ENCODE data around the gene LSP1. TPM values are rescaled to one million over a fixed set of nuclear protein-coding genes. Genes with fewer than 3 reads are reported as not detected.

The LSP1 gene
- total RNA-seq, 1 donor from 2014 or later: 29.5 TPM

DNA sequence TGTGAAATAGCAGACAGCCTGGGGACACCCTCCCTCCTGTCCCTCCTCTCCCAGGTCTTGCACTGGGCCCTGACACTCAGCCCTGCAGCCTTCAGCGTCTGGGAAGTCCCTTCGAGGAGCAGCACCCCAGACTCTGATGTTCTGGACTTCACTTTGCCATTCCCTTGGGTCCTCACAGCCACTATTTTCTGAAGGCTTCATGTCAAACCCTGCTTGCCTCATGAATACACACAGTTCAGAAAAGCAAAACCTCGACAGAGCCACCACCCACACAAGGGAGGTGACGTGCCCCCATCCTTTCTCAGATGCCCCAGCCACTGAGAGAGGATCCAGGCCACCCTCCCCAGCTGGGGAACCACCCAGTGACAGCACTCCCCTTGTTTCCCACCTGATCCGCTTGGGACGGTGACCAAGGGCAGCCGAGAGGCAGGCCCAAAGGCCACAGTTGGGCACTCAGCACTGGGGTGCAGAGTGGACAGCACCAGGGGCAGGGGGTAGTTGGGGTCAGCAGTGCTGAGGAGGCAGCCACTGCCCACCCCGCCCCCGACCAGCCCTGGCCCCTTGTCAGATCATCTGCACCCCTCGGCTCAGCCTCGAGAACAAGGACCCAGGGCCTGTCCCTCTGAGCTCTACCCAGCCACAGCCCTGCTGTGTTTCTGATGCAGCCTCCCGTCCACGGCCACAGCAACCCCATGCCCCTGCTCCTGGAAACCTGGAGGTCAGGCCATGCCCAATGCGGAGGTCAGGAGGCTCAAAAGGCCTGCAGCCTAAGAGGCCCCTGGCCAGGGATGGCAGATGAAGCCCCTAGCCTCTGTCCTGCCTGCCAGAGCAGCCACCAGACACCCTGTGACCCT, 63.5 kb downstream of the LSP1 start:
- H3K27me3 Mint-ChIP-seq (ENCODE audit: unreplicated experiment): peaks cover 9% of the 10 kb centered on the region
- no peaks in the 10 kb centered on the region for H3K36me3 Mint-ChIP-seq (ENCODE audit: unreplicated experiment)
- TF ChIP-seq, protein P1, sequence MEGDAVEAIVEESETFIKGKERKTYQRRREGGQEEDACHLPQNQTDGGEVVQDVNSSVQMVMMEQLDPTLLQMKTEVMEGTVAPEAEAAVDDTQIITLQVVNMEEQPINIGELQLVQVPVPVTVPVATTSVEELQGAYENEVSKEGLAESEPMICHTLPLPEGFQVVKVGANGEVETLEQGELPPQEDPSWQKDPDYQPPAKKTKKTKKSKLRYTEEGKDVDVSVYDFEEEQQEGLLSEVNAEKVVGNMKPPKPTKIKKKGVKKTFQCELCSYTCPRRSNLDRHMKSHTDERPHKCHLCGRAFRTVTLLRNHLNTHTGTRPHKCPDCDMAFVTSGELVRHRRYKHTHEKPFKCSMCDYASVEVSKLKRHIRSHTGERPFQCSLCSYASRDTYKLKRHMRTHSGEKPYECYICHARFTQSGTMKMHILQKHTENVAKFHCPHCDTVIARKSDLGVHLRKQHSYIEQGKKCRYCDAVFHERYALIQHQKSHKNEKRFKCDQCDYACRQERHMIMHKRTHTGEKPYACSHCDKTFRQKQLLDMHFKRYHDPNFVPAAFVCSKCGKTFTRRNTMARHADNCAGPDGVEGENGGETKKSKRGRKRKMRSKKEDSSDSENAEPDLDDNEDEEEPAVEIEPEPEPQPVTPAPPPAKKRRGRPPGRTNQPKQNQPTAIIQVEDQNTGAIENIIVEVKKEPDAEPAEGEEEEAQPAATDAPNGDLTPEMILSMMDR (IDR thresholded peaks at IDR 0.05): no peak
- H3K4me1 Mint-ChIP-seq (ENCODE audit: unreplicated experiment): peaks cover 5% of the 10 kb centered on the region
- no peak overlapping the region for H3K4me3 Mint-ChIP-seq (ENCODE audit: unreplicated experiment)
- no peak overlapping the region for H3K27ac Mint-ChIP-seq (ENCODE audit: unreplicated experiment)
- no peaks in the 10 kb centered on the region for H3K9me3 Mint-ChIP-seq (ENCODE audit: unreplicated experiment)
- DNase-seq (ENCODE audit: extremely low spot score, unreplicated experiment): no peak

DNA sequence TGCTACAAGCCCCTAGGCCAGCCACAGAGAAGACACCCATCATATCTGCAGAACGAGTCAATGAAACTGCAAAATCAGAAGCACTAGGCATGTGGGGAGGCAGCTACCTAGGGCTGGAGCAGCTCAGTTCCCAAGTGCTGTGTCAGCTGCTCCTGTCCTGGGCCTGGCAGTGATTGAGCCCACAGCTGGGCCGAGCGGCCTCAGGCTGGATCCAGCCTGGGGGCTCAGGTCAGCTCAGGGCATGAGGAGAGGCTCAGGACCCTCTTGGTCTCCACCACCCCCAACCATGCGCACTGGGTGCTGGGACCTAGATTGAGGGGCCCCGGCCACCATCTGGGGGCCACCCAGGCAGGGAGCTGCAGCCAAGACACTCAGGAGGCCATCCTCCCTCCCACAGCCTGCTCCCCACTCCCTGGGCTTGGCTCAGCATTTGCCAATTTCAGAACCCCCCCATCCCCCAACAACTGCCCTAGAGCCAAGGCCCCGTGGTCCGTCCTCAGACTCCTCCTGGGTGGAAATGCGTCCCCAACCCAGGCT, 64.2 kb downstream of the LSP1 start:
- no peak overlapping the region for H3K4me3 Mint-ChIP-seq (ENCODE audit: unreplicated experiment)
- TF ChIP-seq, protein P1 (IDR thresholded peaks at IDR 0.05): no peak
- H3K27me3 Mint-ChIP-seq (ENCODE audit: unreplicated experiment): peaks cover 8% of the 10 kb centered on the region
- H3K27ac Mint-ChIP-seq (ENCODE audit: unreplicated experiment): no peak overlapping the region
- H3K9me3 Mint-ChIP-seq (ENCODE audit: unreplicated experiment): no peaks in the 10 kb centered on the region
- H3K36me3 Mint-ChIP-seq (ENCODE audit: unreplicated experiment): no peaks in the 10 kb centered on the region
- no peak for DNase-seq (ENCODE audit: extremely low spot score, unreplicated experiment)
- peaks cover 9% of the 10 kb centered on the region for H3K4me1 Mint-ChIP-seq (ENCODE audit: unreplicated experiment)

DNA sequence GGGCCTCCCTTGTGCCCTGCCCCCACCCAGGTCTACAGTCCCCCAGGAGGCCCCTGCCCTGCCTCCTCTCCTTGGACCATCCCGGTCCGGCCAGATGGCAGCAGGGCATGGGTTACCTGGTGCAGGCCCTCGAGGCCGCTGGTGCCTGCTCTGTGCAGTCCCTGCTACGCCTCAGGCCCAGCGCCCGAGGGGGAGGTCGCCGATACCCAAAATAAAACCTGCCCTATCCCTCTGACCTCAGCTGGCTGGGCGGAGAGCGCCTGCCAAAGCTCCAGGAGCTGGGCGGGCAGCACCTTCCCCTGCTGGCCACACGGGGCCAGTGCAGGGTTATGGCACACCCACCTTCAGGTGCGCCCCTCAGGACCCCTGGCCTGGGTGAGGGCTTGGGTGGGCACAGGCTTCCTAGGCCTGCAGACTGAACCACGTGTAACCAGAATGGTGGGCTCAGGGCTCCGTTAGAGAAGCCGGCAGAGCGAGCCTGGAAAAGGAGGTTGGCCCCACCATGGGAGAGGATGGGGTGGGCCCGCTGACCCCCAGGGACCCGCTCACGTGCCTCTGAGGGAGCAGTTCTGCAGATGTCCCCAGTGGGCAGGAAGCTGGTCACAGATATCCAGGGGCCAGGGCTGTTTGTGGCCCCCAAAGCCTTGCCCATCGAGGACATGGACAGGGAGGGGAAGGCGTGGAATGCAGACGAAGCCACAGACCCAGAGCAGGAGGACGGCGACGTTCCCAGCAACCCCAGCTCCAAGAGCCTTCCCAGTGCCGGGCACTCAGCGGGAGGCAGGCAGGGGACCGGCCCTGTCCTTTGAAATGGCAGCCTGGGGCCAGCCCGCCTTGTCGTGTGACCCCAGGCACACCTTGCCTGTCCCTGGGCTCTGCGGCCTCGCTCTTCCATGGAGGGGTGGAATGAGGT, 64.9 kb downstream of the LSP1 start:
- TF ChIP-seq, protein P1 (IDR thresholded peaks at IDR 0.05): peak; percentile 43
- Mint-ChIP-seq H3K36me3 (ENCODE audit: unreplicated experiment) (no peaks in the 10 kb centered on the region), H3K4me3 (ENCODE audit: unreplicated experiment) (no peak overlapping the region), H3K4me1 (ENCODE audit: unreplicated experiment) (peaks cover 10% of the 10 kb centered on the region), H3K27me3 (ENCODE audit: unreplicated experiment) (peaks cover 6% of the 10 kb centered on the region), H3K27ac (ENCODE audit: unreplicated experiment) (no peak overlapping the region), H3K9me3 (ENCODE audit: unreplicated experiment) (no peaks in the 10 kb centered on the region)
- no peak for DNase-seq (ENCODE audit: extremely low spot score, unreplicated experiment)

DNA sequence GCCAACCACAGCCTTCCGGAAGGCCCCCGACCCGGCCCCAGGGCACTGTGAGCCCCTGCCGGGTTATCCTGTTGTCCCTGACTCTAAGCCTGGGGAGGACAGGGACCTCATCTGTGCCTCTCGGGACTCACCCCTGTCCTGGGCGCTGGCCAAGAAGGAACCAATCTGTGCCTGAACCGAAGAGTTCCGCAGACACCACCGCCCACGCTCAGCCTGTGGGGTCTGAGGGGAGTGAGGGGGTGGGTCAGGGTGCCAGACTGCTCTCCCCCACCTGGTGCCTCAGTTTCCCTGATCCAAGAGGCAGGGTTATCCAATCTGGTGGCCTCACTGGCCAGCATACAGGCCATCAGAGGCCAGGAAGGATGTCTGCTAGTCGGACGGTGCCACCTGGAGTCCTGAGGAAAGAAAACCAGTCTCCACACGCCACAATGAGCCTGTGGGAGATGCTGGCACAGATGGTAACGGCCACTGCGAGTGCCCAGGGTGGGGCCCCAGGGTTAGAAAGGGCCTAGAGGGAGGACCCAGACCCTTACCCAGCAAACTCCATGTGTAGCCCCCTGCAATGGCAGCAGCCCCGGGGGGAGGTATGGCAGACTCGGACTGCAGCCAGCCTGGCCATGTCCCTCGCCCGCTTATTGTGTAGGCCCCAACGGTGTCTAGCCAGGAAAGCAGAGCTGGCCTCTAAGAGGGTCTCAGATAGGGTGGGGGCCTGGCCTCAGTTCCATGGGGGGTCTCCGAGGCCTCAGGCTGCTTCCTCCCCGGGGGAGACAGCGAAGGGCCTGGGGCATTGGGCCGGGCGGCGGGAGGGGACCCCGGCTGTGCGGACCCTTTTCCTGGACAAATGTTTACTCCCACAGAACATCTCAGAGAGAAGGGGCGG, 65.8 kb downstream of the LSP1 start:
- Mint-ChIP-seq H3K27ac (ENCODE audit: unreplicated experiment) (no peak overlapping the region), H3K36me3 (ENCODE audit: unreplicated experiment) (no peaks in the 10 kb centered on the region), H3K27me3 (ENCODE audit: unreplicated experiment) (peaks cover 2% of the 10 kb centered on the region), H3K9me3 (ENCODE audit: unreplicated experiment) (no peaks in the 10 kb centered on the region), H3K4me1 (ENCODE audit: unreplicated experiment) (peaks cover 10% of the 10 kb centered on the region), H3K4me3 (ENCODE audit: unreplicated experiment) (no peak overlapping the region)
- TF ChIP-seq, protein P1 (IDR thresholded peaks at IDR 0.05): peak; percentile 41
- DNase-seq (ENCODE audit: extremely low spot score, unreplicated experiment): no peak
